ENCODE results near the gene ANO9.
"Not testable (repeated sequence)": the region's sequence is repeated elsewhere in the genome, so short reads cannot be mapped to it uniquely, and the experiment has no call there.

Gene ANO9

DNA sequence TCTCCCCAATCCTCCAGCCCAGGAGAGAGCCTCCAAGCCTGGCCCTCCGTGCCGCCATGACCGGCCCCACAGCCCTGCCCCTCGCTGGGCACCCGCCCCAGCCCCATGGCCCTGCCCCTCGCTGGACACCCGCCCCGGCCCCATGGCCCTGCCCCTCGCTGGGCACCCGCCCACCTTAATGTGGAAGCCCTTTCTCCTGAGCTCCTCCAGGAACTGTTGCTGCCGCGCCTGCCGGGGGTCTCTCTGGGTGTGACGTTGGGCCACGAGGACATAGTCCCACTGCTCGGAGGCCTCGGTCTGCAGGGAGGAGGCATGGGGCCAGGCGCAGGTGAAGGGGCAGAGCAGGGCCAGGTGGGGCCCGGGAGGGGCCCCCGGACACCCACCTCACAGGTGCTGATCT, 8.2 kb downstream of the ANO9 start:
- no peak for DNase-seq (ENCODE audit: low spot score)

DNA sequence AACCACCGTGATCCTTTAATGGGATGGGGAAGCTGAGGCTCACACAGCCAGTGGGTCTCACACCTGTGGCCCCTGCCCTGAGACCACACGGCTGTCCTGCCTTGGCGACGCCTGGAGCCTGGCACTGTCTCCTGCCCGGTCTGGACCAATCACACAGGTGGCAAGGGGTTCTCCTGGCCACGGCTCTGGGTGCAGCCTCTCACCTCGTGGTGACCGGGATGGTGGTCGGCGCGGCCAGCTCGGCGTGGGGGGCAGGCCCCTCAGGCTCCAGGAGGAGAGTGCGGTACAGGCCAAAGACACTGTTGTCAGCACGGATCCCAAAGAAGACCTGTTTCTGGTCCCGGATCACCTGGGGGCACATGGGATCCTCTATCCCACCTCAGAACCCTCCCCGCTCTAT, 8.7 kb downstream of the ANO9 start:
- no peak for DNase-seq (ENCODE audit: low spot score)

DNA sequence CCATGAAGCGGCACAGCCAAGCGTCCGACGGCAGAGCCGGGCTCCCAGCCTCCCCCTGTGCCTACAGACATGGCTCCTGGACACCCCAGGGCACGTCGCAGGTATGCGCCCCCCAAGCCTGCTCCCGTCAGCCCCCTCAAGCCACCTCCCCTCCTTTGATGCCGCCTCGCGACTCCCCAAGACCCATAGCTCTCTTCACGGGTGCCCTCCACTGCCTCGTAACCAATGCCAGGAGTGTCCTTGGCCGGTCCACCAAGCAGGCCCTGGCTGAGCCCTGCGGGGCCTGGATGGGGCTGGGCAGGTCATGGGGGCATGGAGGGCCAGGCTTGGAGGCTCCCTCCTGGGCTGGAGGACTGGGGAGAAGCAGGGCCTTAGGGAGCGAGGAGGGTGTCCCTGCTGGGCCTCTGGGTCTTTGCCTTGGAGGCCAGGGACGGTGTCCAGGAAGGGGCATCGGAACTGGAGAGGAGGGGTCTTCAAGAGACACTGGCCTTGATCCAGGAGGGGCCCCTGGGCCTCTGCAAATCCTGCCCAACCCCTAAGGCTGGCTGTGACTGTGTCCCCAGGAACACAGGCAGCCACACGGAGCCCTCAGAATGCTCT, 9.2 kb downstream of the ANO9 start:
- no peak for DNase-seq (ENCODE audit: low spot score)

DNA sequence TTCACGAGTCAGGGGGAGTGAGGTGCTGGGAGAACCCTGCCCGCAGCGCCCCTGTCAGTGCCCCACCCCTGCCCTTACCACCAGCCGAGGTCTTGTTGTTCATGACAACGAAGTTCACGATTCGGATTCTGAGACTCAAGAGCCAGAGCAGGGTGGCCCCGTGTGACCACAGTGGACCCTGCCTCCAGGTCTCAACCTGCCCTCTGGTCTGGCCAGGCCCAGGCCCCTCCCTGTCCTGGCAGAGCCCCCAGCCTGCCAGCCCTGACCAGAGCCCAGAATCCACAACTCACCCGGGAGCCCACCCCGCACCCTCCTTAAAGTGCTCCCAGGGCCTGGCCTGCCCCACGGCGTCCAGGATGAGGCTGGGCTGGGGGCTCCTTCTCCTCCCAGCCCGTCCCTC, 9.9 kb downstream of the ANO9 start:
- no peak for DNase-seq (ENCODE audit: low spot score)

DNA sequence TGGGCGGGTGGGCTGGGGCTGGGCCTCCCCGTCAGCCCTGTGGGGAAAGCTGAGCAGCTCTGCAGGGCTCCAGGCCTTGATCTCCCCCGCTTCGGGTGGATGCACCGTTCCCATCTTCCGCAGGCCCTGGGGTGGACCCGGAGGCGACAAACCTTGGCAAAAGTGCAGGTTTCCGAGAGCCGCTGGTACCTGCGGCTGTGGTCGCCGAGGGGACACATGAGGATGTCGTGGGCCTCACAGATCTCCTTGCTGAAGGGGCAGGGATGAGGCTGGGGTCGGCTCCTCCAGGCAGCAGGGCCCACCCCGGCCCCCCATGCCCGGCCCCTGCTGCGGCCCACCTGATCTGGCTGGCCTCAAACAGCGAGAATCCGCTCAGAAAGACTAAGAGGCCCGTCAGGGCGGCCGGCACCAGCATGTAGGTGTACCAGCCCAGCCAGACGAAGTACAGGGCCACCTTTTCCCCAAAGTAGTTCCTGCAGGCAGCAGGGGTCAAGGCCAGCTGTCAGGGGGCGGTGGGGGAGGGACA, 11.8 kb downstream of the ANO9 start:
- no peak for DNase-seq (ENCODE audit: low spot score)

DNA sequence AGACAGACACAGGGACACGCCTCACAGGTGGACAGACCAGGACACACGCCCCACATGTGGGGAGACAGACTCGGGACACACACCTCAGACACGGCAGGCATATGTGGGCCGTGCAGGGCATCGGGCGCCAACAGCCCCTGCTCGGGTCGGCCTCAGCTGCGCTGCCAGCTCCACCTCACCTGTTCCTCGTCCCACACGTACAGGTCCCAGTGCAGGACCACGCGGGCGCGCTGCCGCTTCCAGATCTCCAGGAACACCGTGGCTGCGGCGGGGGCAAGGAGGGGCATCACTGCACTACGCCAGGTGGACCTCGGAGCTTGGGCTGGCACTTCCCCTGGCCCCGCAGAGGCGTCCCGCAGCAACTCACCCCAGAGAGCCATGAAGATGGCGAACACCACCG, 12.4 kb downstream of the ANO9 start:
- no peak for DNase-seq (ENCODE audit: low spot score)

DNA sequence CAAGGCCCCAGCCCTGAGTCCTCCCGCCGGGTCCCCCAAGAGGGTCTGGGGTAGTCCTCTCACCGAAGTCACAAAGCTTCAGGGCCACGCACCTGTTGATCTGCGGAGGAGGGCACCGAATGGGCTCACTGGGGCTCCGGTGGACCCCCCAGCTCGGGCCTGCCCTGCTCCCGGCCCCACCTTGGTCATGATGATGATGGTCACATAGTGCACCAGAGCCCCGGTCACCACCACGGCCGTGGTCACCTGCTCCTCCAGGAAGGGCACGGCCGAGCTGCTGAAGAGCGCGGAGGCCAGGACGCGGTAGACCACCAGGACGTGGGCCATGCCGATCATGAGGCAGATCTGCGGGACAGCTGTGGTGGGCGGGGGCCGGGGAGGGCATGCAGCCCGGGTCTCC, 13.5 kb downstream of the ANO9 start:
- no peak for DNase-seq (ENCODE audit: low spot score)

DNA sequence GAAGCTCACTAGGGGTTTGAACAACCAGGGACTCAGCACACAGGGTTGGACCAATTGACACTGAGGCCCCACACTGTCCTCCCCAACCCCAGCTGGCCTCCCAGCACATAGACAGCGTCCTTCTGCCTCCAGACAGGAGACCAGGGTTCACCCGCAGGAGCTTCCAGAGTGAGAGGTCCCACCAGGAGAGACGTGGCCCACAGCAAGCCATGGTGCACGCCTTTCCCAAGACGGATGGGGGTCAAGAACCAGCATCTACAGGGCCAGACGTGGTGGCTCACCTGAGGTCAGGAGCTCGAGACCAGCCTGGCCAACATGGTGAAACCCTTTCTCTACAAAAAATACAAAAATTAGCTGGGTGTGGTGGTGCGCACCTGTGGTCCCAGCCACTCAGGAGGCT, 15.0 kb downstream of the ANO9 start:
- DNase-seq (ENCODE audit: low spot score), result no peak

DNA sequence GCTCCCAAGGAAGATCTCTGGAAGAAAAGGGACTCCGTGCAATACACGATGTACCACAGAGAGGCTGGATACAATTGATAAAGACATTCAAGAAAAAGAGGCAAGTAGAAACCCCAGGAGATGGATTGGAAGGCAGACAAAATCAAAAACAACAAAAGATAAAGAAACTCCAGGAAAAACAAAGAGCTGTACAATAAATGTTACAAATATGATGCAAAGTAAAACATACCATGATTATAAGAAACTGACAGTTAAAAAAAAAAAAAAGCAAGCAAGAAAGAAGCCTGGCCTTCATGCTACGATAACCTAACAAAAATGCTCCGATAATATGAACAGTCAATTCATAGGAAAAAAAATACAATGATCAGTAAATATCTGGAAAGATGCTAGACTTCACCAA, 16.5 kb downstream of the ANO9 start:
- no peak for DNase-seq (ENCODE audit: low spot score)

DNA sequence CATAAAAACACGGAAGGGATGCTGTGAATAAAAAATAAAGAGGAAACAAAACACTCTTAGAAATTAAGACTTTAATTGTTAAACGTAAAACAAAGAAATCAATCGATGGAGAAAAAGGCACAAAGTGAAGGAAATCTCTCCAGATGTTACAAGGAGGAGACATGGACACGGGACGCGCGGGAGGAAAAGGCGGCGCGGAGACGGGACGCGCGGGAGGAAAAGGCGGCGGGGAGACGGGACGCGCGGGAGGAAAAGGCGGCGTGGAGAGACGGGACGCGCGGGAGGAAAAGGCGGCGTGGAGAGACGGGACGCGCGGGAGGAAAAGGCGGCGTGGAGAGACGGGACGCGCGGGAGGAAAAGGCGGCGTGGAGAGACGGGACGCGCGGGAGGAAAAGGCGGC, 17.0 kb downstream of the ANO9 start:
- not testable (repeated sequence) for DNase-seq (ENCODE audit: low spot score)

DNA sequence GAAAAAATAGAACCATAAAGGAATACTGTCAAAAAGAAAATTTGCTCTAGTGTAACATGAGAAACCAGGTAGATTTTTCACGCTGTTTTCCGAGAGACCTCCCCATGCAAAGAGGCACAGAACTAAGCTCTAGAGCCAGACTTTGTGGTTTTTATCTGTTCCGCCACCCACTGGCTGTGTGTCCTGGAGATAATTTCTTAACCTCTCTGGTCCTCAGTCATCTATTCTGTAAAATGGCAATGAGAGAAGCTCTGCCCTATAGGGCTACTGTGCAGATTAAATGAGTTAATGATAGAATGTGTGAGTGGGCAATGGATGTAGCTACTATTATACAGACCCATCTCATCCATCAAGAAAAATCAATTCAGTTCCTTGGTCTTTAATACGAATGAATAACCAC, 17.6 kb downstream of the ANO9 start:
- no peak for DNase-seq (ENCODE audit: low spot score)

DNA sequence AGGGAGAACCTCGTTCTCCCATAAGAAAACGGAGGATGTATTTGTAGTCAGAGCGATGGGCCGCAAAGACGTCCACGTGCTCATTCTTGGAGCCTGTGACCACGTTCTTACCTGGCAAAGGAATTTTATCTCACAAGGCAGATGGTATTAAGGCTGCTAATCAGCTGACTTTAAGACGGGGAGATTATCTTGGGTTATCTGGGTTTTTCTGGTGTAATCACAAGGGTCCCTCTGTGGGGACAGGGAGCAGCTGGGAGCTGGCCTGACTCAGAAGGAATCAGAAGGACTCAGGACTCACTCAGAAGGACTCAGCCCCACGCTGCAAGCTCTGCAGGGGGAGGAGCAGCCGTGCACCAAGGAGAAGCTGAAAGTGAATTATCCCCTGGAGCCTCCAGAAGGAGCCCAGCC, 19.6 kb downstream of the ANO9 start:
- no peak for DNase-seq (ENCODE audit: low spot score)

DNA sequence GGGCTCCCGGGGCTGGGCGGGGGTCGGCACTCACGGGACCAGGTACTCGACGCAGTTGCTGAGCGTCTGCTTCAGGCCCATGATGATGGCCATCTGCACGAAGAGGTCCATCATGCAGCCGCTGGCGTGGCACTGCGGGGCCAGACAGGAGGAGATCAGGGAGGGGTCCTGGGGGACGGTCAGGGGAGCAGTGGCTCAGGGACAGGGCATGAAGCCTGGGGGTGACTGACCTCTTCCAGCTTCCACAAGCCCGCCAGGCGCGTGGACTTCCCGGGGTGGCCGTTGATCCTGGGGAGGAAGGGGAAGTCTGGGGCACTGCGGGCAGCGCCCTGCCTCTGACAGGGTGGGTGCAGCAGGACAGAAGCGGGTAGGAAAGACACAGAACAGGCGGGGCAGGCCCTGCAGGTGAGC, 20.9 kb downstream of the ANO9 start:
- no peak for DNase-seq (ENCODE audit: low spot score)

DNA sequence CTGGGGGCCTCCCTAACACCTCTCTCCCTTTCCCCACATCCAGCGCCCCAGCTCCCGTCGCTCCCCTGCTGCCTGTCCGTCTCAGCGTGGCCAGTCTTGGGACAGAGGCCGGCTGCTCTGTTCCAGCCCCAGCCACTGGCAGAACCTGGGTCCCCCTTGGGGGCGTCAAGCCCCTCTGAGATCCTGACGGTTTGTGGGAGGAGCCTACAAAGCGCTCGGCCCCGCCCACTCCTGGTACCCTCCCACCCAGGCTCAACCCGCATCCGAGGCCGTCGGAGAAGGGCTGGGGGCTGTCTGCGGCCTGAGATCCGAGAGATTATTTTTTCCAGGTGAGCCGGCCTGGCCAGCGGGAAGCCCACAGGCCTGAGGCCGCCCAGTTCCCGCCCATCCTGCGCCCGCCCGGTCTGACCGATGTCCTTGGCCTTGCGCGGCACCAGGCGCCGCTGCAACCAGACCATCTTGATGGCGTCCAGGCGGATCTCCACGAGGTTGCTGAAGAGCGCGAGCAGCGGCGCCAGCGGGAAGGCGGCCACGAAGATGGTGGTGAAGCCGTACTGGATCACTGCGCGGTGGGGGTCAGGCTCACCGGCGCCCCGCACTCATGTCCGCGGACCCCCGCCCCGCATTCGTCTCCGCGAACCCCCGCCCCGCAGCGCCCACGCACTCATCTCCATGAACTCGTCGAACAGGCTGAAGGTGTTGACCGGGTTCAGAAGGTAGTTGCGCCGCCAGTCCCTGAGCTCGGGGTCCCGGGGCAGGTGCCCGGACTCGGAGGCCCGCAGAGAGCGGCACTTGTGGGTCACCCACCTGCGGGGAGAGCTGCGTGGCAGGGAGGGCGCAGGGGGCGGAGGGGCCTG, 21.5 kb downstream of the ANO9 start:
- DNase-seq (ENCODE audit: low spot score), result no peak

DNA sequence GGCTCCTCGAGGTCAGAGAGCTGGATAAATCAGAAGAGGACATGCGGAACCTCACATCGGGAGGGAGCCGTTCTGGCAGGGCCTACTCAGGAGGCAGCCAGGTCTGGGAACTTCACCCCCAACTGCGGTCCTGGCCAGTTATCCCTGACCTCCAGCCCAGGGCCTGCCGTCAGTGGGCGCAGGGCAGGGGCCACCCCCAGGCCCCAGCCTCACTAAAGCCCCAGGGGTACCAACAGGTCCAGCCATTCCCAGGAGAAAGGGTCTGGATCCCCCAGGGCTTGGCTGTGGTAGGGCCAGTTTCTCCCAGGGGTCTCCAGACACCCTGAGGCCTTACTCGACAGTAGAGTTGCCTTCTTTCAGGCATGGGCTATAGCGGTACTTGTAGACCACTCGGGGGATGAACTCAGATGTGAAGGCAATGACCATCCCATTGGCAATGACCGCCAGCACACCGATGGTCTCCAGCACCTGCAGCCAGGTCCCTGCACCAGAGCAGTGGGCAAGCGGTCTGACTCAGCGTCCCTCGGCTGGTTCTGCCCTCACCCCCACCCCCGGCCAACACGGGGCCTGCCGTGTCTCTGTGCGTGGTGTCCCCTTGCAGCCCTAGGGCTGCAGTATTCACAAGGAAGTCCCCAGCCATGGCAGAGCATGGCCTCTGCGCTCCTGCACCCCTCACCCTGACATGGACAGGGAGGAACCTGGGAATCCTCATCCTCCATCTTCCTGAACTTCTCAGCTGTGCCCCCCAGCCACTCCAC, 22.4 kb downstream of the ANO9 start:
- DNase-seq (ENCODE audit: low spot score), result no peak

DNA sequence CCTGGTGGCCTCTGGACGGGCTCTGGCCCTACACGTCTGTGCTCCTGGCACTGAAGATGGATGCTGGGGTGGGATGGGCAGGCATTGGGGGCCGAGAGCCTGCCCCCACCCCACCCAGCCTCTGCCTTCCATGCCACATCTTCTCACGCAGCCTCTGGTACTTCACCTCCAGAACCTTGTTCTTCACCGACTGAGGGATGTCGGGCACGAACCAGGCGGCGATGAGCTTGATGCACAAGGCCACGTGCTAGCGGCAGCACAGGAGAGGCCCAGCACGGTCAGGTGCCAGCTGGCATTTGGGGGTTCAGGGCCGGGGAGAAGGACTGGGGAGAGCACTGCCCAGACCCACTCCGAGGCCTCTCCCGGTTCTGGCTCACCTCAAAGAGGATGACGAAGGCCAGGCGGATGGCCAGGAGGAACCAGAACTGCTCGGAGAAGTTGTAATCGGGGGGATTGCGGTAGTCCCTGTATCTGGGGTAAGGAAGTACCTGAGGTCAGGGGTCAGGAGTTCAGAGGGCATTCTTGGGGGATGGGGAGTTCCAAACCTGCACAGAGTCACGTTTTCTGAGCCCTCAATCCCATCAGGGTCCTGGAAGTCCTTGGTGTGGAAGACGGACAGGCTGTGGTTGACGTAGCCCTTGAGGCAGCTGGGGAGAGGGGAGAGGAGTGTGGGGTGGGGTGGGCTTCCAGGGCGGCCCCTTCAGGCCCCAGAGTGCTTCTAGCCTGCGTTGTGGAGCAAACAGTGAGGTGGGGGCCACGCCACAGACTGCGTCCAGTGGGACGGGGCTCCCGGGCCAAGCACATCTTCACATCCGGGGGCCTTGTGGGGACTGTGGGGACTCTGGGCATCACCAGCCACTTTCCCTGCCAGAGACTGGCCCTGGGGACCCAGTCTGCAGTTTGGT, 23.2 kb downstream of the ANO9 start:
- no peak for DNase-seq (ENCODE audit: low spot score)

DNA sequence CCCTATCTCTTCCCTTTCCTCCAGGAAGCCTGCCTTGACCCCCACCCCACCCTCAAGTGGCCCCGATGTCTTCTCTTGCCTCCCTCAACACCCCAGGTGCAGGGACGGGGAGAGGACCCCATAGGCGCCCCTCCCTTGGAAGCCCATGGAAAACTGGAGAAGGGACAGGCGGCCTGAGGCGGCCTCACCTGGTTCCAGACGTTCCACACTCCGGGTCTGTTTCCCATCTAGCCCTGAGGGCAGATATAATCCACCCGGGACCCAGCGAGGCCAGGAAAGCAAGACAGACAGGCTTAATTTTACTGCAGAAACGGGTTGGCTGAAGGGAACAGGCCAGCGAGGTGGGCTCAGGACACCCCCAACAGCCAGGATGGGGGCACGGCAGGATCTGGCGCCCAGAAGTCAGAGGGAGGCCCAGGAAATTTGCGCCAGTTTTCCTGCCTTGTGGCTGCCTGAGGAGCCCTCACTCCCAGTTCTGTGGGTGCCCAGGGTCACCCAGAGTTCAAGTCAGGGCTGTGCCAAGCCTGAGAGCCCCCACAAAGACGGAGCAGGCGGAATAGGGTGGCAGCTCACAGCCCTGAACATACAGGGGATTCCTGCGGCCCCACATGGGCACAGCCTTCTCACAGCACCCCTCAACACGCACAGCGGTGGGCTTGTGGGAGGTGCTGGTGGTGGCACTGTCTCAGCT, 24.0 kb downstream of the ANO9 start:
- no peak for DNase-seq (ENCODE audit: low spot score)

DNA sequence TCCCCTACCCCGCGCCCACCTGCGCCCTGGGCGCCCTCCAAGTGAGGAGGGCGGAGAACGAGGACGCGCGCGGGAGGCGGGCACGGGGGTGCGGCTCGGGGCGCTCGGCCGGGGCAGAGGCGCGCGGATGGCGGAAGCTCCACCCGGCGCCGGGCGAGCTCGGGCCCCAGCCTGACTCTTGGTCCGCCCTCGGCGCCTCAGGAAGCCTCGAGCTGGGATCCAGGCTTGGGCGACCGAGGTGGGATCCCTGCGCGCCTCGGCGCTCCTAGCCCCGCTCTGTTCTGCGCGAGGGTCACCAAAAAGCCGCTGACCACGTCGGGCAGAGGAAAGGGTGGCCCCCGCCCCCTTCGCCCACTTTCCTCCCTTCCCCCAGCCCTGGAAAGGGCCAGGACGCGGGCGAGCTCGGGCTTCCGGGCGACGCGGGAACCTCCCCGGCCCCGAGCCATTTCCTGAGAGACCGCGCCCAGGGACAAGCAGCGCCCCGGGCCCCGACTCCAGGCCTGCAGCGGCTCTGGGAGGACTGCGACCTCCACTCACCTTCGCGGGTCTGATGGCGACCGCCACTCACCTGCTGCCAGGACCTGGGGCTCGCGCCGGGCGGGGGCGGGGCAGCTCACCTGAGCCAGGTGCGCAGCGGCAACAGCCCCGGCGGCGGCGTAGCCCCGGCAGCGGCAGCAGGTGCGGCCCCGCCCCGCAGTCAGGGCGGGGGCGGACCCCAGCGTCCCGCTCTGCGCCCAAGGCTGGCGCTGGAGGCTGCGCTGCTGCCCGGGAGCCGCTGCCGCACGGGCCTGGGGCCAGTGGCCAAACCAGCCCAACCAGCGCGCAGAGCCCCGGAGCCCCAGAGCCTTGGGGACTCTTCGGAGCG, 24.8 kb downstream of the ANO9 start:
- peak; percentile 51 for DNase-seq (ENCODE audit: low spot score)

DNA sequence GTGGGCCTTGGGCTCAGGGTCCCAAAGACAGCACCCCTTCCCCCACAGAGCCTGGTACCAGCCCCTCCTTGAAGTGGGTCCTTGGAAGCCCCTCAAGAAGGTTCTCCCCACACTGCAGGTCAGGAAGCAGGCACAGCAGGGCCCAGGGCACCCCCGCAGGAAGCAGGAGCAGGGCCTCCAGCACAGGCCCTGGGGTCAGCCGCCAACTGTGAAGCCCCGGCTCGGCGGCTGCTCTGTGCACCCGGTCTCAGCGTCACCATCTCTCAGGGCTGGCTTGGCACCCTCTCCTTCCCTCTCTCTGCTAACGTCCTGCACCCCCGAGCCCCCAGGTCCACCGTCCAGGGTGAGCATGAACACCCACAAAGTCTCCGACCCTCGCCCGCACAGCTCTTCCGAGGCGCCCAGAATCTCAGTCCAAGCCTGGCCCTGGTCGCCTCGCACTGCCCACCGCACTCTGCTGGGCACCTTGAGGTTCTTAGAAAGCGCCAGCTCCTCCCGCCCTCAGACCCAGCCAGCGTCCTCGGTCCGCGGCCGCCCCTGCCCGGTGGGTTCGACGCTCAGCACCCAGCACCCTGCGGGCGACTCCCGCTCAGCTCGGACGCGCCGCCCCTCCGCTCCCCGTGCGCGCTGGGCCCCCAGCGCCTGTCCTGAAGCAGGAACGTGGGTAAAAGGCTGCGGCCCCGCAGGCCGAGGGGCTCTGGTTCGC, 25.6 kb downstream of the ANO9 start:
- no peak for DNase-seq (ENCODE audit: low spot score)

DNA sequence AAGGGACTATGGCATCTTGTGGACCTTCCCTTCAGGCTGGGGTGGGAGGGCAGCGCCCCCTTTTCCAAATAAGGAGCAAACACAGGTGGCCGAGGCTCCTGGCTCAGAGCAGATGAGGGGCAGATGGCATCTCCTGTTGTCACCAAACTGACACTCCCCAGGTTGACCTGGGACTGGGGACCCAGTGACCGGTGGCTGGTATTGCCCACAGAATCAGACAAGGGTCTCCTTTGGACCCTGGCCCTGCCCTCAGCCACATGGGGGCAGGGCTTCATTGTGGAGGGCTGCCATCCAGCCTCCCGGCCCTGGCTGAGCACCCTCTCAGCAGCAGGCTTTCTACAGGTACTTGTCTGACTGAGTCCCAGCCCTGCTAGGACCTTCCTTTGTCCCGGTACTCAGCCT, 26.2 kb downstream of the ANO9 start:
- DNase-seq (ENCODE audit: low spot score), result no peak
